GM19193 (cell line): ENCODE data around the gene CDYL.

ENCODE experiments used
- POLR2A ChIP-seq: IDR thresholded peaks from 4 replicates; pipeline ENCODE4 v1.6.1; 2011; ENCODE audit not compliant: insufficient read depth, insufficient read length; ENCODE audit errors: extremely low read depth

CDYL gene

DNA sequence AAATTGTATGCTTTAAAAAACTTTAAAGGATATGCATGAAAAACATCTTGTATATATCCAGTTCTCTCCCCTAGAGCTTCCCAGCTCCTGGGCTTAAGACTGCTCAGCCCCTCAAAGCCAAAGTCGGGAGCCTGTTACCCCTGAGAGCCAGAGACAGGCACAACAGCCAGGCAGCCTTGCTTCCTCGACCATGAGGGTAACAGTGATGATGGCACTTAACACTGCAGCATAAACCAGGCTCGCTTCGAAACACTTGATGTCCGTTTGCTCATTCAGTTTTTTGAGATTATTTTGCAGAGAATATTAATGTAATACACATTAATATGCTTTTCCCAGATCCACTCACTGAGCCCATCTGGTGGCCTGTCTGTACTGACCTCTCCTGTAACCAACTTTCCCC, 180.4 kb downstream of the CDYL start:
- no peak for TF ChIP-seq POLR2A

DNA sequence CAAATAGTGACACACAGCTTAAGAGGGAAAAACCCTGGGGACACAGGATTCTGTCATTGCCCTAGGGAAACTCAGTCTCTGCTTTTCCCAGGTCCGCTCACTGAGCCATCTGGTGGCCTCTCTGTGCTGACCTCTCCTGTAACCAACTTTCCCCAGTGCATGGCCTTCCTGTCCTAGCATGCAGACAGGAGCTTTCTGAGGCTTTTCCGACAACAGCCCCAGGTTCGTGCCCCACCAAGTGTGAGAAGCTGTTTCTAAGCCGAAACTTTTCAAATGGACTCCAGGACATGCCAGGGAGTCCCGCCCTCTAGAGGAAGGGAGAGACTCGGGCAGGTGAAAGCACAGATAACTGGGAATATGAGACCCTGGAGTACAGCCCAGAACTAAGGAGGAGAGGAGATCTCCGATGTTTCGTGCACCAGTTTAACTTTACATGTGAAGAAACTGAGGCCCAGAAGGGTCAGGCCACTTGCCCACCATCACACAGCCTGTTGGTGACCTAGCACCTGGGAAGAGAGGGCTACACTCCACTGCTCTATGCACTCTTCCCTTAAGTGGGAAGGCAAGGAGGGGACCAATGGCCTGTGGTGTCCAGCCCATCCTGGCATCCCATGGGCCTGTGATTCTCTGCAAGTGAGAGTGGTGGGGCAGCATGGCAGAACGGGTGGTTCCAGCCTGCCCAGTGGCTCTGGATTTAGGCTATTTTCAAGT, 181.5 kb downstream of the CDYL start:
- no peak for TF ChIP-seq POLR2A

DNA sequence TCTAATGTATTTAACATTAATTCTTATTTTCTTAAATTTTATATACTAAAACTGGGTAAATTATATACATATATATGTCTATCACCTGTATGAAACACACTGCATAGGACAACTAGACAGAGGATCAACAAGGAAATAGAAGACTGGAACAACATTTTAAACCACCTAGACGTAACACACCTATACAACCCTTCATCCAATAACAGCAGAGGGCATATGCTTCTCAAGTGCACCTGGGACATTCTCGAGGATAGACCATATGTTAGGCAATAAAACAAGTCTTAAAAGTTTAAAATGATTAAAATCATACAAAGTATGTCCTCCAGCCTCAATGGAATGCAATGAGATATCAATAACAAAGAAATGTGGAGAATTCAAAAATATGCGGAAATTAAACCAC, 182.4 kb downstream of the CDYL start:
- TF ChIP-seq POLR2A: no peak

GRCh38 chr6:4961322-4962168, 185.3 kb downstream of the CDYL start:
- TF ChIP-seq POLR2A: no peak

DNA sequence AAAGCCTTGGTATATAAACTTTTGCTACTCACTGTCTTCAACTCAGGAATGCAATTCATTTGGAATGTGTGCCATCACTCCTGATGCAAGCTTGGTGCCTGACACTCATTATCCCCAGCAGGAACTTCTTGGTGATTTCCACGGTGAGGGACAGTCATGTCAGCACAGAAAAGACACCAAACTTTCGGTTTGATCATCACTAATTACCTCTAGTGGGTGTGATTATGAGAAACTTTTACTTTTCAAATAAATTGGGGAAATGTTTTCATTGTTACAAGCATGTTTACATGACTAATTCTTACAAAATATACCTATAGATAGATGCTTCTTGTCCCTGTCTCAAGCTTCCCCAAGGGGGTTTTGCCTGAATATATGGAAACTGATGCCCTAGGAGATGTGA, 186.7 kb downstream of the CDYL start:
- no peak for TF ChIP-seq POLR2A

GRCh38 chr6:4964675-4965561, 188.7 kb downstream of the CDYL start:
- TF ChIP-seq POLR2A: no peak

DNA sequence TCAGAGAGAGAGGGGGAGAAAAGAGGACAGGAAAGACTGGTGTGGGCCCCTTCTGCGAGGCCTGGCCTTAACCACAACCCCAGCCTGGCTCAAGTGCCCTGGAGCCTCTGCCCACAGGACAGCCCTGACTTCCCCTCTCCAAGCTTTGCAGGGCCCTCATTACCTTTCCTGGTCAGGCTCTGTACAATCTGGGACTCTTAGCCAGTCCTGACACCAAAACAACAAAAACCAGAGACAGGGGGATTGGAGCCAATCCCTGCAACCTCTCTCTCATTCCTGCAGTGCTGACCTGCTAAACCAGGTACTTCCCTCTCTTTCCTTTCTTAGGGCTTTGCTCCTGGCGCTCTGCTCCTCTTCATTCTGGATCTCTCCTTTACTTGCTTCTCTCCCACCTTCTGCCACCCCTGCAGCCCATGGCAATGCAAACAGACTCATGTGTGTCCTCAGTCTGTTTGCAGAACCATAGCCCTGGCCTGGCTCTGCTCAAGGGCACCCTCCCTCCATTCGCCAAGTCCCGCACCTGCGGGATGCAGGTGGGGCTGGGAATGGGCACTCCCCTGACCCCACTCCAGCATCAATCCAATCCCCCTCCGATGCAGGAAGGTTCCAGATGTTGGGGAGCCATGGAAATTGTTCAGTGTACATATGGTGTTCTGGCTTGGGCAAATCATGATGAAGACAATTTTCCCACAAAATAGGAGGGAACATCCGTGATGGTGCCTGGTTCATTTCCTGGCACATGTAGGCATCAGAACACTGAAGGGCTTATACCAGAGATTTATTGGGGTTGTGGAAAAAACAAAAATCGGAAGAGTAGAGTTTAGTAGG, 189.6 kb downstream of the CDYL start:
- TF ChIP-seq POLR2A: no peak

GRCh38 chr6:4967301-4968030, 191.3 kb downstream of the CDYL start:
- TF ChIP-seq POLR2A: no peak

- no peak for TF ChIP-seq POLR2A
Observed at GRCh38 chr6:4969609-4970285, 193.5 kb downstream of the CDYL start.

DNA sequence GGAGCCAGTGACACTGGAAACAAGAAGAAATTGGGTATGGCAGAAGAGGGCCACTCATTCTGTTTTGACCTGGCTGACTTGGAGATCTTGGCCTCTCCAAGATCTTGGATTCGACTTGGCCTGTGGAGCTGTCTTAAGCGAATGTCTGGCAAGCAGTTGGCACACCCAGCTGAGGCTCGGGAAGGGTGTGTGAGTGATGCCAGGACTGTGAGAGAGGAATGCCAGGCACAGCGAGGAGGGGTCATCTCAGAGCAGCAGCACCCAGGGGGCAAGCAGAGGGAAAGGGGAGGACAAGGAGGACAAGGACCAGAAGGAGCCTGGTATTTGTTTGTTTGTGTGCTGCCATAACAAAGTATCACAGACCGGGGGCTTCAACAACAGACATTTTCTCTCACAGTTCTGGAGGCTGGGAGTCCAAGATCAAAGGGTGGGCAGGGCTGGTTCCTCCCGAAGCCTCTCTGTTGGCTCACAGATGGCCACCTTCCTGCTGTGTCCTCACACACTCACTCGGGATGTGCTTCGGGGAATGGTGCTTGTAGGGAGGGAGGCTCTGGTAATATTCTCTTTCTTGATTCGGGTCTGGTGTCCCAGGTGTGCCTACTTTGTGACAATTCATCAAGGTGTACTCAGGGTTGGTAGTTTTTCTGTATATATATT, 194.7 kb downstream of the CDYL start:
- no peak for TF ChIP-seq POLR2A

GRCh38 chr6:4971851-4972250, 195.6 kb downstream of the CDYL start:
- no peak for TF ChIP-seq POLR2A

GRCh38 chr6:4972438-4972837, 196.2 kb downstream of the CDYL start:
- TF ChIP-seq POLR2A: no peak

DNA sequence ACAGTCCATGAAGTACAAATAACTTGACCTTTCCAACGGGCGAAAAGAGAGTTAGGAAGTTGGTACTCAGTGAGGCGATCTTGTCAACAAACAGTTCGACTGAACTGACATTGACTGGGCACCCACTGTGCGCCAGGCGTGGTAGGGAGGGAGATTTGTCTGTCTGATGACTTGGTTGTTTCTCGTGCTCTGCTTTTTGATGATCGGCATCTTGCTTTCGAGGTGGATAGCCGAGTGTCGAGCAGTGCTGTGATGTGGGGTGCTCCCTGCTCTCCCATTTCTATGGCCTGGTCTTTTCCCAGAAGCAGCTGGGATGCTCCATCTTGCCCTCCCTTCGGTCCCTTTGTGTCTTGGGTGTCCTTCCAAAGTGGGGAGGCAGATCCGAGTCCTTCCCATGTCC, 197.2 kb downstream of the CDYL start:
- TF ChIP-seq POLR2A: no peak
